ENCODE measurements around the gene ITCH. TPM values are rescaled to one million over a fixed set of nuclear protein-coding genes. Genes with fewer than 3 reads are reported as not detected.
"Not testable (repeated sequence)": the region's sequence is repeated elsewhere in the genome, so short reads cannot be mapped to it uniquely, and the experiment has no call there.

ITCH gene
- polyA plus RNA-seq, 10 donors, result 23.5 to 32.3 (median 27.7) TPM

DNA sequence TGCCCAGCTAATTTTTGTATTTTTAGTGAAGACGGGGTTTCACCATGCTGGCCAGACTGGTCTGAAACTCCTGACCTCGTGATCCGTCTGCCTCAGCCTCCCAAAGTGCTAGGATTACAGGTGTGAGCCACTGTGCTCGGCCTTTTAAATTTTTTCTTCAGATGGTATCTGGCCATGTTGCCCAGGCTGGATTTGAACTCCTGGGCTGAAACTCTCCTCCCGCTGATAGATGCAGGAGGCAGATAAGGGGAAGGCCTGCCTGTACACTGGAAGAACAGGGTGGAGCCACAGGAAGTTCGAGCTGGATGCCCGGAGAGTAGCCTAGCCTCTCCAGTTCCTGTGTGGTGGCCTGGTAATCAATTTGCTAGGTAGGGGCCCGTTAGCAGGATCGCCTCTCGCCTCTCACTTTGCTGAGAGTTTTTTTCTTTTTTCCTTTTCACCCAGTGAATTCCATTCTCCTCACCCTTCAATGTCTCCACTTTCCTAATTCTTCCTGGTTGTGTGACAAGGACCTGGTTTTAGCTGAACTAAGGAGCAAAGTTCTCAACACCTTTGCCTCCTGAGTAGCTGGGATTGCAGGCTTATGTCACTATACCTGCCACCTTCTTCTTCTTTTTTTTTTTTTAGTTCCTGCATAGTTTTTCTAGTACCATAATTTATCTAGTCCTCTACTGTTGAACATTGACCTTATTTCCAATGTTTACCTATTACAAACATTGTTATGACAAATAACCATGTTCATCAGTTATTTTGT, 19.4 kb upstream of the ITCH start:
- DNase-seq, result no peak

DNA sequence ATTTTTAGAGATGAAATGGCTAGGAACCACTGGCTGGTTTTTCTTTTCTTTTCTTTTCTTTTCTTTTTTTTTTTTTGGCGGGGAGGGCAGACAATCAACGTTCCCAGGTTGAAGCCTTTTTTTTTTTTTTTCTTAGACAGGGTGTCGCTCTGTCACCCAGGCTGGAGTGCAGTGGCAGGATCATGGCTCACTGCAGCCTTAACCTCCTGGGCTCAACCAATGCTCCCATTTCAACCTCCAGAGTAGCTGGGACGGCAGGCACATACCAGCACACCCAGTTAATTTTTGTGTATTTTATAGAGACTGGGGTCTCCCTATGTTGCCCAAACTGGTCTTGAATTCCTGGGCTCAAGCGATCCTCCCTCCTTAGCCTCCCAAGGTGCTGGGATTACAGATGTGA, 18.8 kb upstream of the ITCH start:
- no peak for DNase-seq

DNA sequence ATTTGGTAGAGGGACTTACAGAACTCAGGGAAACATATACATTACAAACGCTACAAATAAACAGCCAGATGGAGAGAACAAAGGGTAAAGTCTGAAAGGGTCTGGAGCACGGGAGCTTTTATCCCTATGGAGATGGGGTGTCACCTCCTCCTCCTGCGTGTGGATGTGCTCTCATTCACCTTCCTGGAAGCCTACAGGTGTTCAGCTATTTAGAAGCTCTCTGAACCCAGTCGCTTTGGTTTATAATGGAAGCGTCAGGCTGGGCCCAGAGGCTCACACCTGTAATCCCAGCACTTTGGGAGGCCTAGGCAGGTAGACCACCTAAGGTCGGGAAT, 17.7 kb upstream of the ITCH start:
- DNase-seq, result no peak

DNA sequence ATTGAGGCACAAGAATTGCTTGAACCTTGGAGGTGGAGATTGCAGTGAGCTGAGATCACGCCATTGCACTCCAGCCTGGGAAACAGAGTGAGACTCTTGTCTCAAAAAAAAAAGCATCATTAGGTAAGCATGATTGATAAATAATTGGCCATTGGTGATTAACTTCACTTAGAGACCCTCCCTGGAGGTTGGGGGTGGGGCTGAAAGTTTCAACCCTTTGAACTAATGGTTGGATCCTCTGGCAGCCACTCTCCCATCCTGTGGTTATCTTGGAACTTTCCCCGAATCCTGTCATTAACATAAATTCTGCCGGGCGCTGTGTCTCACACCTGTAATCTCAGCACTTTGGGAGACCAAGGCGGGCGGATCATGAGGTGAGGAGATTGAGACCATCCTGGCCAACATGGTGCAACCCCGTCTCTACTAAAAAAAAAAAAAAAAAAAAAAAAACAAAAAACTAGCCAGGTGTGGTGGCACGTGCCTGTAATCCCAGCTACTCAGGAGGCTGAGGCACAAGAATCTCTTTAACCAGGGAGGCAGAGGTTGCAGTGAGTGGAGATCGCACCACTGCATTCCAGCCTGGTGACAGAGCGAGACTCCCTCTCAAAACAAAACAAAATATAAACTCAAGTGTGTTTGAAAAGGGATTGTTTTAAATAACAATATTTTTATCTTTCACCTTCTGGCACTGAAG, 17.1 kb upstream of the ITCH start:
- not testable (repeated sequence) for DNase-seq

DNA sequence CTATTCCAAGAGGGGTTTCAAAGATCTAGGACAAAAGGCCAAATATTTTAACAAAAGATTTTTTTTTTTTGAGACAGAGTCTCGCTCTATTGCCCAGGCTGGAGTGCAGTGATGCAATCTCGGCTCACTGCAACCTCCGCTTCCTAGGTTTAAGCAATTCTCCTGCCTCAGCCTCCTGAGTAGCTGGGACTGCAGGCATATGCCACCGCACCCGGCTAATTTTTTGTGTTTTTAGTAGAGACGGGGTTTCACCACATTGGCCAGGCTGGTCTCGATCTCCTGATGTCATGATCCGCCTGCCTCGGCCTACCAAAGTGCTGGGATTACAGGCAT, 16.6 kb upstream of the ITCH start:
- not testable (repeated sequence) for DNase-seq

DNA sequence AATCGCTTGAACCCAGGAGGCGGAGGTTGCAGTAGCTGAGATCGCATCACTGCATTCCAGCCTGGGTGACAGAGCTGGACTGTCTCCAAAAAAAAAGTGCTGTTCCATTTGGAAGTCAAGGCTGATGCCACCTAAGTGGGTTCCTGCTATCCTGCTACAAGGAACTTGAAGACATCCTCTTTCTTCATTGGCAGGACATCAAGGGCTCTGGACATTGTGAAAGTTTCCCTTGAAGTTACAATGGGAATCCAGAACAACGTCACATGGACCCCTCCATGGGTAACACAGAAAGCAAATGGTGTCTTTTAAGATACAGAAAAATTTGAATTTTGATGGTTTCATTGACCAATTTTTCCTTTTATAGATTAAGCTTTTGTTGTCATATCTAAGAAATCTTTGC, 15.5 kb upstream of the ITCH start:
- no peak for DNase-seq

DNA sequence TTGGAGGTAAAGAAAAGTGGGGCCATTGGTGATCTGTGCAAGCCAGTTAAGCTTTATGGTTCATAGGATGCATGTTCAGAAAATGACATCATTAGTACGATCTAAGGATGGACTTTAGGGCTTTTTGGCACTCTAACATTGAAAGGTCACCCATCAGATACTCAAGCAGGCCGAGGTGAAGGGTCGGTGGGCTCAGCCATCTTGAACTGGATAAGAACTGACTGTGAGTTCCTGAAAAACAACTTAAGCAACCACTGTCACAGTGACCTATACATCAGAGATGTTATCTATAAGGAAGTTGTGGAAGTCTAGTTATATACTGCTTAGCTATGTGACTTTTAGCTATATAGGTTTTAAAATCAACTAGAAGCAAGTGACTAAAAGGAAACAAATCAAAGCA, 13.0 kb upstream of the ITCH start:
- no peak for DNase-seq

DNA sequence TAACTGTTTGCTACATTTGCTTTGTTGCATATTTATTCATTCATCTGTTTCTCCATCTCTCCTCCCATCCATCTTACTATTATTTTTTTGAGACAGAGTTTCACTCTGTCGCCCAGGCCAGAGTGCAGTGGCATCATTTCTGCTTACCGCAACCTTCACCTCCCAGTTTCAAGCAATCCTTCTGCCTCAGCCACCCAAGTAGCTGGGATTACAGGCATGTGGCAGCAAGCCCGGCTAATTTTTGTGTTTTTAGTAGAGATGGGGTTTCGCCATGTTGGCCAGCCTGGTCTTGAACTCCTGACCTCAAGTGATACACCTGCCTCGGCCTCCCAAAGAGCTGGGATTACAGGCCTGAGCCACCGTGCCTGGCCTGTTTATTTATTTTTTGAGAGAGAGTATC, 9.6 kb upstream of the ITCH start:
- not testable (repeated sequence) for DNase-seq

DNA sequence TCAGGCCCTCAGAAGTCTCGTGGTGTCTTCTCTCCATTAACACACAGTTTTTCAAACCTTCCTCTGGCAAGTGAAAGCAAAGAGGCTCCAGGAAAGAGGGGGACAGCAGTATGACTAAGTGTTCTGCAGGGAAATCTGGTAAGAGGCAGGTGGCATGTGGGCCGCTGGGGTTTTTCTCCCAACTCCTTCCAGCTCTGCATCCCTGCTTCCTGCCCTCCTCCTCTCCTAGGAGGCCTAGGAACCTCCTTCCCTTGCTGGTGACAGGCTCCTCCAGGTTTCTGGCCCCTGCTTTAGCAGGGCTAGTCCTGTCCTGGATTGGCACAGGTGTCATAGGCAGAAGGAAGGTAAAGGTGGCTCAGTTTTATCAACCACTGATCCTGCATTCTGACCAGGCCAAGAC, 7.6 kb upstream of the ITCH start:
- no peak for DNase-seq

DNA sequence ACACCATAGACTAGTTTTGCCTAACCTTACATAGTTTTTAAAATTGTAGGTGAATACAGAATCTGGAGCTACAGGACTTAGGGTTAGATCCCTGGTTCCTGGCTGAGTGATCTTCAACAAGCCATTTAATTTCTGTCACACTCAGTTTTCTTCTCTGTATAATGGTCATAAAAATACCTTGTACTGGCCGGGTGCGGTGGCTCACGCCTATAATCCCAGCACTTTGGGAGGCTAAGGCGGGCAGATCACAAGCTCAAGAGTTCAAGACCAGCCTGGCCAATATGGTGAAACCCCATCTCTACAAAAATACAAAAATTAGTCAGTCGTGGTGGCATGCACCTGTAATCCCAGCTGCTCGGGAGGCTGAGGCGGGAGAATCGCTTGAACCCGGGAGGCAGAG, 3.3 kb upstream of the ITCH start:
- not testable (repeated sequence) for DNase-seq

DNA sequence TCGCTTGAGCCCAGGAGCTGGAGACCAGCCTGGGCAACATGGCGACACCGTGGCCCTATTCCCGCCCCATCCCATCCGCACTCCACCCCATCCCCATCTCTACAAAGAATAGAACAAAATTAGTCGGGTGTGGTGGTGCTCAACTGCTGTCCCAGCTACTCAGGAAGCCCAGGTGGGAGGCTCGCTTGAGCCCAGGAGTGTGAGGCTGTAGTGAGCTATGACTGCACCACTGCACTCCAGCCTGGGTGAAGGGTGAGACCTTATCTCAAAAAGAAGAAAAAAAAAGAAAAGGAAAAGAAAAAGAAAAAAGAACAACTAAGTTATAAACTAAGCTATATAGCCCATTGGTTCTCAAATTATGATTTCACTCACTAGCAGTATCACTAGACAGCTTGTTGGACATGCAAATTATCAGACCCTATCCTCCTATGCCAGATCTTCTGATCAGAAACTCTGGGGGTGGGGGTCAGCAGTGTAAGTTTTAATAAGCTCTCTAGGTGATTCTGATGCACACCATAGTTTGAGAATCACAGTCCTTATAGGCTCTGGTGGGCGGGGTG, 491 bp upstream of the ITCH start:
- no peak for DNase-seq

DNA sequence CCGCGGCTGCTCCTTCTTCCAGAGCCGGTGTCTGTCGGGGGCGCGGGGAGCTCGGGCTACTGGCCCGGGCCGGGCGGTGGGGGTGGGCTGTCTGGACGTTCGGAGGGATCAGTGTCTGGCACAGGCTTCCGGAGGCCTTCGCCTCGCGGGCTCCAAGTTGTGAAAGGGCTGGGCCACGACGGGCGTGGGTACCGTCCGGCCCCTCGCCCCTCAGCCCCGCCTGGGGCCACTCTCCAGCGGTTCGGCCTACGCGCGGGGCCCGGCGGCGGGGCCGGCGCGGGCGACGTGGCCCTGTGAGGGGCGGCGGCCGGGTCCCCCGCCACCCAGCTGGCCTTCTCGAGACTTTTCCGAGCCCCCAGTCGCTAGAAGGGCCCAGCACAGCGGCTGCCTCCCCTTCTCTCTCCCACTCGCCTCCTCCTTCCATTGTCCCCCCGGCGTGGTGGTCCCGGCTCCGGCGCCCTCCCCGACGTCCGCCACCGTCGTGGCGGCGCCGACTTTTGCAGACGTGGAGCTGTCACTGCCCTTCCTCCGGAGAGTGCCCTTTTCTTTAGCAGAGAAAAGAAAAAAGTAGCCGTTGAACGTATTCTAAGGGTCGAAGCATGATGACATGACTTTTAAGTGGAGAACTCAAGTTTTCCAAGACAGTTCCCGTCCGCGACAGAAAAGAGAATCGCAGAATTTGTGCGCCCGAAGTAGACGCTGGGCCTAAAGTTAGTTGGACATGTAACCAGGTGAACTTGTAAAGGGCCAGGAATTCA, 571 bp downstream of the ITCH start:
- DNase-seq, result peak; percentile 49 to 91 (median 70)

DNA sequence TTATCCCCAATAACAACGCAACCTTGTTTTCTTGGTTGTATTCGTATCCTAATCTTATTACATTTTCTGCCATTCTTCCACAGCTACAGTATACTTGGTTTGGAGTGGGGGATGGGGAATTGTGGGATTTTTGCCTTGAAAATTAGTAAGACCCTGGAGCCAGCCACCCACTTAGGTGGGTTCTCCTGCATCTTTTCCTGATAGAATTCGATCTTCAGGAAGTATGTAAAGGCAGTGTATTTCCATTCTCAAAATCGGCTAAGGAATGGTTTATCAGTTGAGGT, 1.1 kb downstream of the ITCH start:
- peak in 1 of 3 donors; percentile 0 for DNase-seq

DNA sequence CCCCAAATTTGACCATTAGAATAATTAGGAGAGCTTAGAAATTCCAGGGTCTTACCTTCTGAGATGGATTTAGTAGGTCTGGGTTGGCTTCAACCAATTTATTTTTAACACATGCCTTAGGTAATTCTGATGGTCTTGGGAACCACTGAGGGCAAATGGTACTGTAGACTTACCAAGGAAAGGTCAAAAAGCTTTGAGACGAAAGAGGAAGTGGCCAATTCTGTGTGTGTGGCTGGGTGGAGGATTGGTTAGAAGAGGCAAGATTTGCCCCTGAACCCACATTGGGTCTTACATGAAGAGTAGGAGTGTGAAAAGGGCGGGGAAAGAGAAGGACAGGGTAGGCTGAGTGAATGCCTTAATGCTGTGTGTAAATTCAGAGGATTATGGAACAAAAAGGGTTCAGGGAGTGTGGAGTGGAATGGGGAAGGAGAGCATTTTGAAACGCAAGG, 2.7 kb downstream of the ITCH start:
- DNase-seq, result peak in 1 of 3 donors; percentile 13

DNA sequence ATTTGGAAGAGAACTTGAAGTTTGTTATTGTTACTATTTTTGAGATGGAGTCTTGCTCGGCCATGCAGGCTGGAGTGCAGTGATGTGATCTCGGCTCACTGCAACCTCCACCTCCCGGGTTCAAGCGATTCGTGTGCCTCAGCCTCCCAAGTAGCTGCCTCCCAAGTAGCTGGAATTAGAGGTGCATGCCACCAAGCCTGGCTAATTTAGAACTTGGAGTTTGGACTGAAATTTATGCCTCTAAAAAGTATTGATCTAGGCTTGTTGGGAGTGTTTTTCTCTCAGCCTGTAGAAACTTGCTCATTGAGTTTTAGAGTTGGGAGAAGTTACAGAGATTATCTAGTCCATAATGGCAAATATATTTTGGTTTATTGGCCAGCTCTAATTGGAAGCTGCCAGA, 4.1 kb downstream of the ITCH start:
- DNase-seq, result no peak

DNA sequence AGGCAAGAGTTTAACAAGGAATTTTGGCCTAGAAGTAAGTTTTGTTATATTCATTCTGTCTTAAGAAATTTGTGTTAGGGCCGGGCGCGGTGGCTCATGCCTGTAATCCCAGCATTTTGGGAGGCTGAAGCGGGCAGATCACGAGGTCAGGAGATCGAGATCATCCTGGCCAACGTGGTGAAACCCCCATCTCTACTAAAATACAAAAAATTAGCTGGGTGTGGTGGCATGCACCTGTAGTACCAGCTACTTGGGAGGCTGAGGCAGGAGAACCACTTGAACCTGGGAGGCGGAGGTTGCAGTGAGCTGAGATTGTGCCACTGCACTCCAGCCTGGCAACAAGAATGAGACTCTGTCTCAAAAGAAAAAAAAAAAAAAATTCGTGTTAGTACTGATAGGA, 4.8 kb downstream of the ITCH start:
- DNase-seq, result not testable (repeated sequence)

DNA sequence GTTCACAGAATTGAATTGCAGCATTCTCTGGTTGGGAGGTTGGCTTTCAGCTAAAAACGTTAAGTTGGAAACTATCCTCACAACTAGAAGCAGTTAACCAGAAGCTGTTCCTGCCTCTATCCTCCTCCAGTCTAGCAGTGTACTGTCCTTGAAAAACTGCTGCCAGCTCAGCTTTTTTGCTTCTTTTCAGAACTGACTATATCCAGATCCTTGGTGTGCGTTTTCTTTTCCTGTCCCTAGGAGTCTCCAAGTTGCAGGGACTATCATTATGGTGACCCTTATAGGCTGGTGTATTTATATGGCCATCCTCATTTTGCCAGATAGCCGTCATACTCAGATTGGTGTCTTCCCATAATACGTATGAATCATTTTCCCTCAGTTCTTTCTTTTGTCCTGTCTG, 5.5 kb downstream of the ITCH start:
- DNase-seq, result no peak

DNA sequence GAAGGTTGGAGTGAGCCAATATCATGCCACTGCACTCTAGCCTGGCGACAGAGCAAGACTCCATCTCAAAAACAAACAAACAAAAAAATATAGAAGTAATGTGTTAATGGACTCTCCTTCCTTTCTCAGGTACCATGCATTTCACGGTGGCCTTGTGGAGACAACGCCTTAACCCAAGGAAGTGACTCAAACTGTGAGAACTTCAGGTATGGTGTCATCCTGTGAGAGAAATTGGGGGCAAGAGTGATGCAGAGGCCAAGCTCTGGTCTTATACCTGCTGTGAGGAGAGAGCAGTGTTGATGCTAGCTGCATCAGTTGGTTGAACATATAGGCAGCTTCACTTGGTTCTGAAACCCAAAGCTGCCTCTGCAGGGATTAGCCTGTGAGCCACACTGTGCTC, 6.2 kb downstream of the ITCH start:
- DNase-seq, result no peak

DNA sequence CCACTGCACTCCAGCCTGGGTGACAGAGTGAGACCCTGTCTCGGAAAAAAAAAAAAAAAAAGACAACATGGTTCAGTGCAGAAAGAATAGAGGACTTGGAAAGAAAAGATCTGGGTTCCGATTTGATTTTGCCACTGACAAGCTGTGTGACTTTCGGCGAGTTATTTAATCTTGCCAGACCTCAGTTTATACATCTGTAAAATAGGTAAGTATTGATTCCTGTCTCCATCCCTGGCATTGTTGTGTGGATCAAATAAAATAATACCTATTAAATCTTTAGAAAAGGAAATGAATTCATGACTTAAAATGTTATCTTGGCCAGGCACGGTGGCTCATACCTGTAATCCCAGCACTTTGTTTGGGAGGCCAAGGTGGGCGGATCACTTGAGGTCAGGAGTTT, 7.0 kb downstream of the ITCH start:
- no peak for DNase-seq

DNA sequence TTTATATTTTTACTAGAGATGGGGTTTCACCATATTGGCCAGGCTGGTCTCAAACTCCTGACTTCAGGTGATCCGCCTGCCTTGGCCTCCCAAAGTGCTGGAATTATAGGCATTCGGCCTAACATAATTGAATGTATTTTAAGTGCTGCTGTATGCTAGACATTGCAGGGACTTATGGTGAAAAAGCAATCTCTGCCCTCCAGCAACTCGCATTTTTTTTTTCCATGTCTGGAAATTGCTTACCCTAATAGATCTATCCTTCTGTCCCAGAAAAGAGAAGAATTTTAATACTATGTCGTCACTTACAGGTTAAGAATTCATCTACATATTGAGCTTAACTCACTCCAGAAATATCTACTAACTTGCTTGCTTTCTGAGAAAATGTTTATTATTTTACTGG, 10.4 kb downstream of the ITCH start:
- DNase-seq, result no peak

DNA sequence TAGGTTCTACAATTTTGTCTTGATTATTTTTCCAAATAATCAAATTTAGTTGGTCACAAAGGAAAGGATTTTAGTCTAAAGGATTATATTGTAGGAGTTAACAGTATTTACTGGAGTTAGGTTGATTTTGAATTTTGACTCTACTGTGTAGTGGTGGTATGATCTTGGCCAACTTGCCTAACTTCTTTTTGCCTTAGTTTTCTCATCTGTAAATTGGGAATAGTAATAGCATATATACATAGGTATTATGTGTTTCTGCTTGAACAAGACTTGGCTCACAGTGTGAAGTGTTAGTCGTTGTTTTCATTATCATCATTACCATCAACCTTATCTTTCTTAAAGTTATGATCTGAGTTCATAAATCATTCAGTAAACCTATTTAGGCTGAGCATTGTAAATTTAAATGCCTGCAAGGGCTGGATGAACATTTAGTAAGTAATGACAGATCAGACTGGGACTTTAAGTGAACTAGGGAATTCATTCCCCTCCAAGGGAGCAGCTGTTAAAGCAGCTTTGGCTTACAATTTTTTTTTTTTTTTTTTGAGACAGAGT, 11.2 kb downstream of the ITCH start:
- no peak for DNase-seq

DNA sequence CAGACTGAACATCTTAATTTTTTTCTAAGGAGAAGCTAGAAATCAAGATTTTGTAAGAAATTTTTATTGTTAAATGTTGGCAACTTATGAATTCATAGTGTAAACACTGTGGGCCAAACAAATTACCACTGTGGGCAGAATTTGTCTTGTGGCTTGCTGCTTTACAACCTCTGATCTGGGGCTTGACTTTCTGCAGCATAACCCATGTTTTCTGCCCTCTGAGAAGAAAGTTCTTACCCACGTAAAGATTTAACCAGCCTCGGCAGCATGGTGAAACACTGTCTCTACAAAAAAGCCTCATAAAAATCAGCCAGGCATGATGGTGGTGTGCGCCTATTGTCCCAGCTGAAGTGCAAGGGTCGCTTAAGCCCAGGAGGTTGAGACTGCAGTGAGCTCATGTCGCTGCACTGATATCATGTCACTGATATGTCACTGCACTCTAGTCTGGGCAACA, 12.9 kb downstream of the ITCH start:
- no peak for DNase-seq

Measured in muscle of back (tissue), 11 donors.